Upper lobe of left lung (tissue), 6 donors: ENCODE measurements around the gene GLYATL3. TPM values are rescaled to one million over a fixed set of nuclear protein-coding genes. Genes with fewer than 3 reads are reported as not detected.

ENCODE experiments used
- ATAC-seq, 2 donors: fragments of 200-7000 bp; cut with Tn5 transposase; one replicate each; pipeline ENCODE4 v1.9.1; 2022; ENCODE audit warnings: mild to moderate bottlenecking in 2 of 2, moderate library complexity in 2 of 2; ENCODE audit not compliant: low FRiP score in 2 of 2
- DNase-seq, 2 donors: peaks; one replicate each; pipeline ENCODE4 v3.0.0-alpha.2; 2019 to 2020
- H3K27ac ChIP-seq, 4 donors: fragments of 200-600 bp; sonication (generic); one replicate each; pipeline ENCODE4 v1.5.1; 2016 to 2019
- H3K27me3 ChIP-seq, 4 donors: fragments of 200-600 bp; sonication (generic); one replicate each; pipeline ENCODE4 v1.5.1; 2017 to 2019
- H3K36me3 ChIP-seq, 4 donors: fragments of 200-600 bp; sonication (generic); one replicate each; pipeline ENCODE4 v1.5.1; 2016 to 2019
- H3K4me1 ChIP-seq, 4 donors: fragments of 200-600 bp; sonication (generic); one replicate each; pipeline ENCODE4 v1.5.1; 2018 to 2019
- H3K4me3 ChIP-seq, 4 donors: fragments of 200-600 bp; sonication (generic); one replicate each; pipeline ENCODE4 v1.5.1; 2017 to 2019; ENCODE audit warnings: mild to moderate bottlenecking in 2 of 4, moderate library complexity in 1 of 4
- H3K9me3 ChIP-seq, 4 donors: fragments of 200-600 bp; sonication (generic); one replicate each; pipeline ENCODE4 v1.5.1; 2018 to 2019
- EP300 ChIP-seq, 4 donors: sonication (generic); formaldehyde crosslinking; IDR thresholded peaks; one replicate each; pipeline ENCODE4 v1.5.1; 2017; ENCODE audit warnings: antibody characterized with exemption in 4 of 4, control low read depth in 2 of 4
- POLR2A ChIP-seq, 4 donors: fragments of 450-650 bp; IDR thresholded peaks; one replicate each; pipeline ENCODE4 v1.5.1; 2016 to 2017; ENCODE audit warnings: antibody characterized with exemption in 4 of 4, mild to moderate bottlenecking in 2 of 4
- POLR2AphosphoS5 ChIP-seq, 2 donors: sonication (generic); formaldehyde crosslinking; IDR thresholded peaks; one replicate each; pipeline ENCODE4 v1.5.1; 2017; ENCODE audit warnings: antibody characterized with exemption in 2 of 2
- WGBS, 2 donors: methylation state at CpG; one replicate each; pipeline ENCODE4 v1.1.5; 2017 to 2018; 5-methylcytosine and 5-hydroxymethylcytosine counted together
- total RNA-seq, 6 donors: library from RNA; depleted of rRNA in 4 of 6; stranded (reverse); fragments of >200 nt in 4 of 6; gene quantifications; one replicate each; pipeline versions ENCODE4 v1.1.0 to v1.2.1, GENCODE V29; 2016 to 2021
- TF ChIP-seq, protein P1 (sequence below), 6 experiments: fragments of 450-650 bp in 4 of 6; fragments of 200-600 bp in 2 of 6; sonication (generic) in 2 of 6; IDR thresholded peaks; one replicate each; pipeline ENCODE4 v1.5.1; 2016 to 2019; ENCODE audit warnings: antibody characterized with exemption in 6 of 6
- donor health status: DM: no; HTN: no; CAD: no; lungs with moderate emphysema.
- donor health status: DM: no; HTN: yes; CAD: no; lungs with severe emphysema.

Gene GLYATL3
- total RNA-seq, 6 donors from 2014 or later = not detected

DNA sequence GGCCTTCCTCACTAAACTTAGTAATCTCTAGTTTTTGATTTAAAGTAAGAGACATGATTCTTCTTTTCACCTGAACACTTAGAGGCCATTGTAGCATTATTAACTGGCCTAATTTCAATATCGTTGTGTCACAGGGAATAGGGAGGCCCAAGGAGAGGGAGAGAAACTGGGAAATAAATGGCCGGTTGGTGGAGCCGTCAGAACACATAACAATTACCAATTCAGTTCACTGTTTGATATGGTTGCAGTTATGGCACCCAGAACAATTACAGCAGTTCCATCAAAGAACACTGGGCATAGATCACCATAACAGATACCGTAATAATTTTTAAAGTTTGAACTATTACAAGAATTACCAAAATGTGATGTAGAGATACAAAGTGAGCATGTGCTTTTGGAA lies 9.1 kb upstream of the GLYATL3 start:
- Histone ChIP-seq H3K27me3 (no peaks in the 10 kb centered on the region), H3K4me3 (no peak overlapping the region), H3K4me1 (no peaks in the 10 kb centered on the region), H3K27ac (no peak overlapping the region), H3K36me3 (peaks cover 0 to 33% (median 14%) of the 10 kb centered on the region in 4 donors), H3K9me3 (no peaks in the 10 kb centered on the region)
- ATAC-seq (no peak), DNase-seq (no peak)
- TF ChIP-seq POLR2A (IDR thresholded peaks at IDR 0.05) (no peak), EP300 (IDR thresholded peaks at IDR 0.05) (no peak)
- TF ChIP-seq, protein P1, sequence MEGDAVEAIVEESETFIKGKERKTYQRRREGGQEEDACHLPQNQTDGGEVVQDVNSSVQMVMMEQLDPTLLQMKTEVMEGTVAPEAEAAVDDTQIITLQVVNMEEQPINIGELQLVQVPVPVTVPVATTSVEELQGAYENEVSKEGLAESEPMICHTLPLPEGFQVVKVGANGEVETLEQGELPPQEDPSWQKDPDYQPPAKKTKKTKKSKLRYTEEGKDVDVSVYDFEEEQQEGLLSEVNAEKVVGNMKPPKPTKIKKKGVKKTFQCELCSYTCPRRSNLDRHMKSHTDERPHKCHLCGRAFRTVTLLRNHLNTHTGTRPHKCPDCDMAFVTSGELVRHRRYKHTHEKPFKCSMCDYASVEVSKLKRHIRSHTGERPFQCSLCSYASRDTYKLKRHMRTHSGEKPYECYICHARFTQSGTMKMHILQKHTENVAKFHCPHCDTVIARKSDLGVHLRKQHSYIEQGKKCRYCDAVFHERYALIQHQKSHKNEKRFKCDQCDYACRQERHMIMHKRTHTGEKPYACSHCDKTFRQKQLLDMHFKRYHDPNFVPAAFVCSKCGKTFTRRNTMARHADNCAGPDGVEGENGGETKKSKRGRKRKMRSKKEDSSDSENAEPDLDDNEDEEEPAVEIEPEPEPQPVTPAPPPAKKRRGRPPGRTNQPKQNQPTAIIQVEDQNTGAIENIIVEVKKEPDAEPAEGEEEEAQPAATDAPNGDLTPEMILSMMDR (IDR thresholded peaks at IDR 0.05) = no peak
- WGBS, 2 donors = 96% methylated on average over 4 of the region's 4 CpGs

DNA sequence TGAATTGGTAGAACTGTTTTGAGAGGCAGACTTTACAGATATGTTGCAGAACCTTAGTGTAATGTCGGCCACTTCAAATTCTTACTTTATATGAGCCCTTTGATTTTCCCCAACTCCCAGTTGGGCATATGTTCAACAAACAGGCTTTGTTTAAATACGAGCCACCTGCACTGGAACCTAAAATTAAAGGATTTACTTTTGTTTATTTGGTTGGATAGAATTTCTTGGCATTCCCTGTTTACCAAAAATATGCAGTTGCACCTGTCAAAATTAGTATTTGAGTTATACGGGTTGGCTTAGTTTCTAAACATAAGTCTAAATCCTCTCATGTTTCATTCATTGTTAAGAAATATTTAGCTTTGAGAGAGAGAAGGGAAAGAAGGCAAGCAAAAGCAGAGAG lies 2.4 kb upstream of the GLYATL3 start:
- 63 to 84% methylated on average over 3 of the region's 3 CpGs for WGBS, 2 donors
- no peaks in the 10 kb centered on the region for H3K9me3 ChIP-seq
- no peak for ATAC-seq

DNA sequence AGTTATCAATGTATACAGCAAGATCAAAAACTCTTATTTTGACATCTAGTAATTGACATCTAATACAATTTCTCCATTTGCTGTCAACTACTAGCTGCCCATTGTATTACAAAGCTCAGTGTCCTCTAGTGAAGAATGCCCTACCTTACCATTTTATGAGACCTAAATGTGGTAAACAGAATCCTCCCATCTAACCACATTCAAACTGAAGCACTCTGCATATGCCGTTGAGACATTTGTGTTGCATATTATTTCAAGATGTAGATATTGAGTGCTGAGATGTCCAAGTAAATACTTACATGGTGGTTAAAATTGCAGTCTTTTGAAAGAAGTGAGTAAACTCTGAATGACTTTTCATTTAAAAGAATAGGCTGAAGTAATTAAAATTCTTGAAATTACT lies 597 bp upstream of the GLYATL3 start:
- H3K4me1 ChIP-seq = no peaks in the 10 kb centered on the region
- TF ChIP-seq POLR2AphosphoS5 (IDR thresholded peaks at IDR 0.05) (no peak), POLR2A (IDR thresholded peaks at IDR 0.05) (no peak), EP300 (IDR thresholded peaks at IDR 0.05) (no peak)
- TF ChIP-seq, protein P1 (IDR thresholded peaks at IDR 0.05) = no peak

More for the DNA sequence above, 2.4 kb upstream of the GLYATL3 start:
- TF ChIP-seq, protein P1 (IDR thresholded peaks at IDR 0.05) = no peak
- TF ChIP-seq EP300 (IDR thresholded peaks at IDR 0.05) (no peak), POLR2AphosphoS5 (IDR thresholded peaks at IDR 0.05) (no peak), POLR2A (IDR thresholded peaks at IDR 0.05) (no peak)
- no peaks in the 10 kb centered on the region for H3K27me3 ChIP-seq
- DNase-seq = no peak
- no peak overlapping the region for H3K4me3 ChIP-seq
- peaks cover 0 to 3% (median 0%) of the 10 kb centered on the region in 4 donors for H3K36me3 ChIP-seq
- H3K27ac ChIP-seq = no peak overlapping the region
- no peaks in the 10 kb centered on the region for H3K4me1 ChIP-seq

DNA sequence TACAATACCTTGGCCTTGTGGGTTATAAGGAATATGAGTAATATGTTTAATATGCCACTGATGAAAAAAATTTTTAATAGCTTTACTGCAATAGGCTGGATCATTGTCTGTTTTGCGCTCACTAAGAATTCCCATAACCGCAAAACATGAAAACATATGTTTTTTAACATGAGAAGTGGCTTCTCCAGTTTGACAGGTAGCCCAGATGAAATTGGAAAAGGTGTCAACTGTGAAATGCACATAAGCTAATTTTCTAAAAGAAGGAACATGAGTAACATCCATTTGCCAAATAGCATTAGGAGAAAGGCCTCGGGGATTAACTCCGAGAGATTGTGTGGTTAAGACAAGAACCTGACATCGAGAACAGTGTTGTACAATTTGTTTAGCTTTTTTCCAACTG lies 4.9 kb downstream of the GLYATL3 start:
- ATAC-seq (no peak), DNase-seq (no peak)
- no peak overlapping the region for H3K4me3 ChIP-seq
- H3K36me3 ChIP-seq = no peaks in the 10 kb centered on the region
- H3K9me3 ChIP-seq = no peaks in the 10 kb centered on the region
- TF ChIP-seq, protein P1 (IDR thresholded peaks at IDR 0.05) = no peak
- TF ChIP-seq EP300 (IDR thresholded peaks at IDR 0.05) (no peak), POLR2AphosphoS5 (IDR thresholded peaks at IDR 0.05) (no peak), POLR2A (IDR thresholded peaks at IDR 0.05) (no peak)
- H3K27ac ChIP-seq = no peak overlapping the region
- no peaks in the 10 kb centered on the region for H3K4me1 ChIP-seq
- 85 to 91% methylated on average over 5 of the region's 5 CpGs for WGBS, 2 donors
- H3K27me3 ChIP-seq = no peaks in the 10 kb centered on the region

More for the DNA sequence above, 597 bp upstream of the GLYATL3 start:
- DNase-seq (no peak), ATAC-seq (no peak)
- no peak overlapping the region for H3K27ac ChIP-seq
- no peaks in the 10 kb centered on the region for H3K27me3 ChIP-seq
- 76 to 93% methylated on average over 1 of the region's 1 CpG for WGBS, 2 donors
- H3K4me3 ChIP-seq = no peak overlapping the region
- H3K9me3 ChIP-seq = no peaks in the 10 kb centered on the region
- H3K36me3 ChIP-seq = no peaks in the 10 kb centered on the region

GRCh38 chr6:49506569-49507111 lies 6.9 kb downstream of the GLYATL3 start:
- DNase-seq = no peak
- H3K9me3 ChIP-seq = no peaks in the 10 kb centered on the region
- H3K27ac ChIP-seq = no peak overlapping the region
- TF ChIP-seq EP300 (IDR thresholded peaks at IDR 0.05) = no peak
- TF ChIP-seq, protein P1 (IDR thresholded peaks at IDR 0.05) = no peak
- no peak for TF ChIP-seq POLR2A (IDR thresholded peaks at IDR 0.05)
- TF ChIP-seq POLR2AphosphoS5 (IDR thresholded peaks at IDR 0.05) = no peak
- H3K4me1 ChIP-seq = no peaks in the 10 kb centered on the region
- no peaks in the 10 kb centered on the region for H3K27me3 ChIP-seq
- H3K36me3 ChIP-seq = no peaks in the 10 kb centered on the region
- 66 to 69% methylated on average over 5 of the region's 5 CpGs for WGBS, 2 donors
- H3K4me3 ChIP-seq = no peak overlapping the region
- ATAC-seq = no peak
